Stimulated activated CD8-positive, alpha-beta memory T cell treated with anti-CD3 and anti-CD28 coated beads, Interleukin-12 subunit alpha, Interleukin-12 subunit beta, amount 100 ng/mL, for 24 hours (primary cell): ENCODE measurements around the gene DYRK3.
"Not testable (repeated sequence)": the region's sequence is repeated elsewhere in the genome, so short reads cannot be mapped to it uniquely, and the experiment has no call there.

Experiments used
- DNase-seq: peaks from one replicate; pipeline ENCODE4 v3.0.0-alpha.2; 2020; ENCODE audit errors: extremely low read depth

The DYRK3 gene

GRCh38 chr1:206635080-206635977 lies at the start of gene DYRK3:
TSS of gene DYRK3 (plus strand) at chr1:206635536. CDS start at chr1:206635704, 168 bp downstream.
- DNase-seq = peak; percentile 77

GRCh38 chr1:206586501-206587445 lies 48.6 kb upstream of the DYRK3 start:
- DNase-seq = no peak

GRCh38 chr1:206587904-206588303 lies 47.4 kb upstream of the DYRK3 start:
- no peak for DNase-seq

- no peak for DNase-seq
These were observed 46.8 kb upstream of the DYRK3 start for GRCh38 chr1:206588492-206588891.

- no peak for DNase-seq
These were observed 46.1 kb upstream of the DYRK3 start for GRCh38 chr1:206589206-206589605.

GRCh38 chr1:206590025-206590758 lies 45.1 kb upstream of the DYRK3 start:
- no peak for DNase-seq

GRCh38 chr1:206591226-206591625 lies 44.1 kb upstream of the DYRK3 start:
- no peak for DNase-seq

- no peak for DNase-seq
These were observed 43.6 kb upstream of the DYRK3 start for GRCh38 chr1:206591696-206592095.

GRCh38 chr1:206593351-206593925 lies 41.9 kb upstream of the DYRK3 start:
- no peak for DNase-seq

GRCh38 chr1:206595581-206596318 lies 39.6 kb upstream of the DYRK3 start:
- DNase-seq = no peak

- no peak for DNase-seq
These were observed 39.0 kb upstream of the DYRK3 start for GRCh38 chr1:206596319-206596666.

GRCh38 chr1:206600527-206600926 lies 34.8 kb upstream of the DYRK3 start:
- DNase-seq = no peak

- no peak for DNase-seq
These were observed 30.5 kb upstream of the DYRK3 start for GRCh38 chr1:206604861-206605260.

GRCh38 chr1:206606867-206607266 lies 28.5 kb upstream of the DYRK3 start:
- DNase-seq = no peak

GRCh38 chr1:206608108-206608698 lies 27.1 kb upstream of the DYRK3 start:
- DNase-seq = peak; percentile 20

GRCh38 chr1:206609229-206609991 lies 25.9 kb upstream of the DYRK3 start:
- DNase-seq = no peak

- DNase-seq = peak; percentile 86
These were observed 23.0 kb upstream of the DYRK3 start, which contains the start of gene EIF2D for GRCh38 chr1:206612129-206612876. TSS of gene EIF2D (minus strand) at chr1:206612465. CDS start at chr1:206612342, 123 bp downstream.

GRCh38 chr1:206626396-206626795 lies 8.9 kb upstream of the DYRK3 start:
- not testable (repeated sequence) for DNase-seq

- DNase-seq = no peak
These were observed 6.4 kb upstream of the DYRK3 start for GRCh38 chr1:206628916-206629315.
